NCI-H226 (cell line): ENCODE results near the gene PLIN4.
"Not testable (repeated sequence)": the region's sequence is repeated elsewhere in the genome, so short reads cannot be mapped to it uniquely, and the experiment has no call there.

ENCODE experiments used
- DNase-seq: peaks from one replicate; pipeline ENCODE4 v3.0.0-alpha.2; 2015

The PLIN4 gene

GRCh38 chr19:4543842-4544647, 25.8 kb upstream of the PLIN4 start:
- no peak for DNase-seq

GRCh38 chr19:4542896-4543841, 24.9 kb upstream of the PLIN4 start:
- DNase-seq, result no peak

- DNase-seq, result not testable (repeated sequence)
Measured at GRCh38 chr19:4541806-4542145, 23.5 kb upstream of the PLIN4 start.

GRCh38 chr19:4541114-4541805, 23.0 kb upstream of the PLIN4 start:
- no peak for DNase-seq

GRCh38 chr19:4539693-4540581, 21.7 kb upstream of the PLIN4 start, which contains the start of gene LRG1:
Gene LRG1 (minus strand): TSS chr19:4540036. CDS start chr19:4540013, 23 bp downstream.
- no peak for DNase-seq

- DNase-seq, result no peak
Measured at GRCh38 chr19:4539169-4539692, 20.9 kb upstream of the PLIN4 start.

GRCh38 chr19:4538601-4538954, 20.3 kb upstream of the PLIN4 start:
- no peak for DNase-seq

- no peak for DNase-seq
Measured at GRCh38 chr19:4537953-4538600, 19.8 kb upstream of the PLIN4 start.

- DNase-seq, result no peak
Measured at GRCh38 chr19:4536798-4537197, 18.5 kb upstream of the PLIN4 start.

GRCh38 chr19:4534836-4535658, 16.8 kb upstream of the PLIN4 start, which contains the start of gene PLIN5:
Gene PLIN5 (minus strand): TSS chr19:4535224. CDS start chr19:4534074, 1,150 bp downstream.
- peak; percentile 51 for DNase-seq

- no peak for DNase-seq
Measured at GRCh38 chr19:4533835-4534424, 15.6 kb upstream of the PLIN4 start.

GRCh38 chr19:4533334-4533733, 15.0 kb upstream of the PLIN4 start:
- DNase-seq, result no peak

- no peak for DNase-seq
Measured at GRCh38 chr19:4531562-4532165, 13.4 kb upstream of the PLIN4 start.

GRCh38 chr19:4529924-4530522, 11.7 kb upstream of the PLIN4 start:
- DNase-seq, result no peak

GRCh38 chr19:4528843-4529242, 10.6 kb upstream of the PLIN4 start:
- DNase-seq, result no peak

- DNase-seq, result not testable (repeated sequence)
Measured at GRCh38 chr19:4527377-4527776, 9.1 kb upstream of the PLIN4 start.

GRCh38 chr19:4525563-4526002, 7.3 kb upstream of the PLIN4 start:
- no peak for DNase-seq

- no peak for DNase-seq
Measured at GRCh38 chr19:4524808-4525562, 6.7 kb upstream of the PLIN4 start.
